ENCODE results near the gene SRGAP1.

- TF ChIP-seq CTCF (IDR thresholded peaks at IDR 0.05) (no peak), EZH2 (IDR thresholded peaks at IDR 0.05) (no peak)
These were observed 343.3 kb downstream of the SRGAP1 start for GRCh38 chr12:64187794-64188193.
